ENCODE measurements around the gene CRIM1.

GRCh38 chr2:36565712-36566111 lies 210.1 kb downstream of the CRIM1 start:
- TF ChIP-seq EP300 (IDR thresholded peaks at IDR 0.05) (no peak), CTCF (IDR thresholded peaks at IDR 0.05) (no peak), POLR2A (IDR thresholded peaks at IDR 0.05; ENCODE audit: low read length) (no peak), USF2 (IDR thresholded peaks at IDR 0.05) (no peak), KDM5A (IDR thresholded peaks at IDR 0.05) (no peak), MAFK (IDR thresholded peaks at IDR 0.05; ENCODE audit: partially characterized antibody) (no peak), RFX5 (IDR thresholded peaks at IDR 0.05) (no peak), ZFP36 (IDR thresholded peaks at IDR 0.05; ENCODE audit: borderline replicate concordance, partially characterized antibody) (no peak), ELK1 (IDR thresholded peaks at IDR 0.05; ENCODE audit: low read depth, low read length) (no peak), FOSL2 (IDR thresholded peaks at IDR 0.05) (no peak), FOSL2 (CRISPR knock-in tag; IDR thresholded peaks at IDR 0.05) (no peak), RAD21 (conservative IDR thresholded peaks at IDR 0.05 in 1 of 2, IDR thresholded peaks at IDR 0.05 in 1 of 2) (no peak)
